Mucosa of rectum (tissue), 2 donors: ENCODE results near the gene RIC1.

Experiments
- H3K27ac ChIP-seq, 2 donors: one replicate each; pipeline ENCODE4 v1.7.0; 2013; ENCODE audit warnings: inconsistent platforms in 2 of 2, low read depth in 2 of 2, low read length in 2 of 2
- H3K27me3 ChIP-seq, 2 donors: one replicate each; pipeline ENCODE4 v1.7.0; 2013; ENCODE audit warnings: low read length in 2 of 2; ENCODE audit not compliant: control insufficient read depth in 2 of 2, insufficient read depth in 2 of 2
- H3K36me3 ChIP-seq, 2 donors: one replicate each; pipeline ENCODE4 v1.7.0; 2013; ENCODE audit warnings: low read length in 2 of 2; ENCODE audit not compliant: control insufficient read depth in 2 of 2, insufficient read depth in 2 of 2
- H3K4me1 ChIP-seq, 2 donors: one replicate each; pipeline ENCODE4 v1.7.0; 2013; ENCODE audit warnings: low read length in 2 of 2, mild to moderate bottlenecking in 1 of 2; ENCODE audit not compliant: control insufficient read depth in 2 of 2, insufficient read depth in 2 of 2
- H3K4me3 ChIP-seq, 2 donors: one replicate each; pipeline ENCODE4 v1.7.0; 2013; ENCODE audit warnings: low read length in 2 of 2
- H3K9ac ChIP-seq, 2 donors: one replicate each; pipeline ENCODE4 v1.7.0; 2013; ENCODE audit warnings: low read length in 2 of 2, low read depth in 1 of 2, mild to moderate bottlenecking in 1 of 2
- H3K9me3 ChIP-seq, 2 donors: one replicate each; pipeline ENCODE4 v1.7.0; 2013; ENCODE audit warnings: low read length in 2 of 2; ENCODE audit not compliant: control insufficient read depth in 2 of 2
- donor health status: healthy.
- donor health status: Normal muscosa, but diverticular disease.

Gene RIC1

GRCh38 chr9:5818424-5819142 lies 189.7 kb downstream of the RIC1 start:
- H3K27me3 ChIP-seq = no peaks in the 10 kb centered on the region
- no peaks in the 10 kb centered on the region for H3K9me3 ChIP-seq
- no peaks in the 10 kb centered on the region for H3K4me1 ChIP-seq
- no peak overlapping the region for H3K9ac ChIP-seq
- H3K36me3 ChIP-seq = peaks cover 21 to 37% of the 10 kb centered on the region in 2 donors
- H3K27ac ChIP-seq = no peak overlapping the region
- no peak overlapping the region for H3K4me3 ChIP-seq

GRCh38 chr9:5819174-5819573 lies 190.3 kb downstream of the RIC1 start:
- no peaks in the 10 kb centered on the region for H3K4me1 ChIP-seq
- H3K9me3 ChIP-seq = no peaks in the 10 kb centered on the region
- H3K27me3 ChIP-seq = no peaks in the 10 kb centered on the region
- peaks cover 25 to 38% of the 10 kb centered on the region in 2 donors for H3K36me3 ChIP-seq
- H3K27ac ChIP-seq = no peak overlapping the region
- H3K9ac ChIP-seq = no peak overlapping the region
- no peak overlapping the region for H3K4me3 ChIP-seq

GRCh38 chr9:5820425-5820824 lies 191.5 kb downstream of the RIC1 start:
- Histone ChIP-seq H3K4me1 (no peaks in the 10 kb centered on the region), H3K9me3 (no peaks in the 10 kb centered on the region), H3K27ac (no peak overlapping the region), H3K36me3 (peaks cover 29 to 44% of the 10 kb centered on the region in 2 donors), H3K4me3 (no peak overlapping the region), H3K27me3 (no peaks in the 10 kb centered on the region), H3K9ac (no peak overlapping the region)

- Histone ChIP-seq H3K9ac (no peak overlapping the region), H3K4me1 (peaks cover 5 to 15% of the 10 kb centered on the region in 2 donors), H3K27ac (no peak overlapping the region), H3K9me3 (no peaks in the 10 kb centered on the region), H3K36me3 (peaks cover 30 to 31% of the 10 kb centered on the region in 2 donors), H3K4me3 (no peak overlapping the region), H3K27me3 (no peaks in the 10 kb centered on the region)
These were observed 196.3 kb downstream of the RIC1 start for GRCh38 chr9:5825223-5825622.
